HUDEP-2 (cell line): Measurements from ENCODE around the gene C1QTNF3.
"Not testable (repeated sequence)": the region's sequence is repeated elsewhere in the genome, so short reads cannot be mapped to it uniquely, and the experiment has no call there.

Source experiments
- DNase-seq, 76 experiments: peaks; one replicate each; lab custom pipeline; 2025; ENCODE audit not compliant: unreplicated experiment in 76 of 76; lab: John Stamatoyannopoulos, UW

C1QTNF3 gene

GRCh38 chr5:34053133-34053532, 10.1 kb upstream of the C1QTNF3 start:
- no peak for DNase-seq

GRCh38 chr5:34051374-34051980, 8.5 kb upstream of the C1QTNF3 start:
- no peak for DNase-seq

- no peak for DNase-seq
Observed at GRCh38 chr5:34047774-34048572, 5.0 kb upstream of the C1QTNF3 start.

- no peak for DNase-seq
Observed at GRCh38 chr5:34047143-34047542, 4.1 kb upstream of the C1QTNF3 start.

- no peak for DNase-seq
Observed at GRCh38 chr5:34045996-34046395, 3.0 kb upstream of the C1QTNF3 start.

- DNase-seq, result no peak
Observed at GRCh38 chr5:34045023-34045422, 2.0 kb upstream of the C1QTNF3 start.

GRCh38 chr5:34042321-34042720, 692 bp downstream of the C1QTNF3 start:
- DNase-seq, result no peak

- no peak for DNase-seq
Observed at GRCh38 chr5:34041247-34041972, 1.6 kb downstream of the C1QTNF3 start.

GRCh38 chr5:34040472-34040871, 2.5 kb downstream of the C1QTNF3 start:
- no peak for DNase-seq

GRCh38 chr5:34039398-34040157, 3.4 kb downstream of the C1QTNF3 start:
- no peak for DNase-seq

- DNase-seq, result no peak
Observed at GRCh38 chr5:34038838-34039237, 4.2 kb downstream of the C1QTNF3 start.

GRCh38 chr5:34038390-34038789, 4.6 kb downstream of the C1QTNF3 start:
- DNase-seq, result no peak

- no peak for DNase-seq
Observed at GRCh38 chr5:34037726-34038125, 5.3 kb downstream of the C1QTNF3 start.

GRCh38 chr5:34035756-34036155, 7.3 kb downstream of the C1QTNF3 start:
- no peak for DNase-seq

GRCh38 chr5:34034534-34035327, 8.3 kb downstream of the C1QTNF3 start:
- no peak for DNase-seq

GRCh38 chr5:34031966-34032365, 11.0 kb downstream of the C1QTNF3 start:
- no peak for DNase-seq

- DNase-seq, result no peak
Observed at GRCh38 chr5:34031117-34031516, 11.9 kb downstream of the C1QTNF3 start.

GRCh38 chr5:34030585-34030984, 12.4 kb downstream of the C1QTNF3 start:
- DNase-seq, result not testable (repeated sequence)

GRCh38 chr5:34030048-34030447, 13.0 kb downstream of the C1QTNF3 start:
- no peak for DNase-seq

- DNase-seq, result no peak
Observed at GRCh38 chr5:34028349-34028748, 14.7 kb downstream of the C1QTNF3 start.
